Liver (tissue), 9 donors: Measurements from ENCODE around the gene EPHB6. TPM values are rescaled to one million over a fixed set of nuclear protein-coding genes. Genes with fewer than 3 reads are reported as not detected.

ENCODE experiments used
- DNase-seq: peaks from one replicate; pipeline ENCODE4 v3.0.0-alpha.2; 2017; ENCODE audit warnings: low spot score
- H3K27ac ChIP-seq, 2 donors: one replicate each; pipeline ENCODE4 v1.7.0; 2013; ENCODE audit warnings: inconsistent platforms in 2 of 2, low read length in 2 of 2, control low read depth in 1 of 2, low read depth in 1 of 2, mild to moderate bottlenecking in 1 of 2
- H3K27me3 ChIP-seq, 4 donors: one replicate each; pipeline versions ENCODE4 v1.6.1 to v1.7.0; 2013; ENCODE audit warnings: low read length in 3 of 4, inconsistent platforms in 1 of 4, mild to moderate bottlenecking in 1 of 4, moderate library complexity in 1 of 4; ENCODE audit not compliant: control insufficient read depth in 4 of 4, insufficient read depth in 4 of 4
- H3K36me3 ChIP-seq, 4 donors: one replicate each; pipeline versions ENCODE4 v1.6.1 to v1.7.0; 2013; ENCODE audit warnings: low read length in 3 of 4, mild to moderate bottlenecking in 3 of 4, low read depth in 1 of 4, moderate library complexity in 1 of 4; ENCODE audit not compliant: control insufficient read depth in 4 of 4, insufficient read depth in 3 of 4
- H3K4me1 ChIP-seq, 4 donors: one replicate each; pipeline versions ENCODE4 v1.6.1 to v1.7.0; 2013; ENCODE audit warnings: low read length in 3 of 4, mild to moderate bottlenecking in 3 of 4, moderate library complexity in 1 of 4; ENCODE audit not compliant: control insufficient read depth in 4 of 4, insufficient read depth in 4 of 4
- H3K4me3 ChIP-seq, 3 donors: one replicate each; pipeline versions ENCODE4 v1.6.1 to v1.7.0; 2013; ENCODE audit warnings: low read length in 3 of 3, control low read depth in 1 of 3, low read depth in 1 of 3, mild to moderate bottlenecking in 1 of 3
- H3K9ac ChIP-seq, 2 donors: one replicate each; pipeline ENCODE4 v1.7.0; 2013; ENCODE audit warnings: low read length in 2 of 2, mild to moderate bottlenecking in 2 of 2, moderate library complexity in 2 of 2, control low read depth in 1 of 2, low read depth in 1 of 2
- H3K9me3 ChIP-seq, 4 donors: one replicate each; pipeline versions ENCODE4 v1.6.1 to v1.7.0; 2013; ENCODE audit warnings: low read length in 3 of 4; ENCODE audit not compliant: control insufficient read depth in 4 of 4
- CTCF ChIP-seq: fragments of 150-350 bp; IDR thresholded peaks from 2 replicates; pipeline ENCODE4 v1.5.1; 2017; ENCODE audit warnings: improper control_type of control experiment, low read depth, low read length; ENCODE audit not compliant: missing input control
- EGR1 ChIP-seq, 2 donors: IDR thresholded peaks; 2 replicates each; pipeline ENCODE4 v1.6.1; 2016 to 2018; ENCODE audit warnings: antibody characterized with exemption in 2 of 2, low read depth in 2 of 2
- FOXA1 ChIP-seq: IDR thresholded peaks from 2 replicates; pipeline ENCODE4 v1.6.1; 2016; ENCODE audit warnings: antibody characterized with exemption
- NR2F2 ChIP-seq: IDR thresholded peaks from 2 replicates; pipeline ENCODE4 v1.6.1; 2016; ENCODE audit warnings: antibody characterized with exemption
- SP1 ChIP-seq: IDR thresholded peaks from 2 replicates; pipeline ENCODE4 v1.6.1; 2018; ENCODE audit warnings: antibody characterized with exemption, mild to moderate bottlenecking
- TAF1 ChIP-seq: conservative IDR thresholded peaks from 2 replicates; pipeline ENCODE4 v1.6.1; 2016; ENCODE audit warnings: antibody characterized with exemption, mild to moderate bottlenecking
- ZBTB33 ChIP-seq: IDR thresholded peaks from 2 replicates; pipeline ENCODE4 v1.6.1; 2016; ENCODE audit warnings: antibody characterized with exemption
- WGBS: extraction: QIAGEN DNeasy Blood & Tissue Kit; methylation state at CpG from one replicate; pipeline ENCODE4 v1.1.7; 2013; 5-methylcytosine and 5-hydroxymethylcytosine counted together
- polyA plus RNA-seq, 2 donors: library from polyadenylated mRNA; stranded (reverse) in 1 of 2; unstranded in 1 of 2; fragments of 200-250 nt in 1 of 2; fragments of >200 nt in 1 of 2; fragmentation: Nextera tagmentation in 1 of 2; extraction: Ambion mirVana in 1 of 2; gene quantifications; one replicate each; pipeline versions ENCODE4 v1.2.1 to v1.2.3, GENCODE V29; 2013 to 2015
- total RNA-seq, 2 donors: library from RNA; depleted of rRNA; stranded (reverse); fragments of >200 nt; gene quantifications; one replicate each; pipeline ENCODE4 v1.2.3, GENCODE V29; 2014
- TF ChIP-seq, protein P1 (sequence below): IDR thresholded peaks from 2 replicates; pipeline ENCODE4 v1.6.1; 2016; ENCODE audit warnings: antibody characterized with exemption
- donor health status: healthy.
- donor health status: healthy.
- donor health status: healthy.
- donor health status: healthy.
- donor health status: healthy.

Gene EPHB6
- total and polyA plus RNA-seq, 4 donors = 1.2 to 4.3 (median 2.0) TPM

DNA sequence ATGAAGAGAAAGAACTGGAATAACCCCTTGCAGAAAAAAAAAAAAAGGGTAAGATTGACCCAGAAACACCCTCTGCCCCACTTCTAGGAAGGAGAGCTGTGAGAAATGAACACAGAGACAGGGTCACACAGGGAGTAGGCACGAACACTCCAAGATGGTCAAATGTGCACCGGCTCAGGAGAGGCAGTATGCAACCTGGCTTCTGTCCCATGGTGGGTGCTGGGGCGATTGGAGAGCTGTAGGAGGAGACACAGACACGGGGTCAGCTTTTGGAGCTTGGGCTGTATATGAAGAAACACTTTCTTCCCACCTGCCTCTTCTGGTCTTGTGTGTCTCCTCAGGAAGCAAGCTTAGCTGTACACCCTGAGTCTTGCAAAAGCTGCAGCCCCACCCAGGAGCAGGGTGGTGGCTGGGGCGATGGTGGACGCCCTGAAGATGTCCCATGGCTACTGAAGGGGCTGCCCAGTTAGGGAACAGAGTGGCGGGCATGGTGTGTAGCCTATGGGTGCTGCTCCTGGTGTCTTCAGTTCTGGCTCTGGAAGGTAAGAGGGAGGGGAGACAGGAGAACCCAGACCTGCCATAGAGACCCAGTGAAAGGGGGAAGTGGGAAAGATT is 8.0 kb downstream of the EPHB6 start:
- no peak overlapping the region for H3K4me3 ChIP-seq
- TF ChIP-seq TAF1 (no peak), SP1 (no peak), ZBTB33 (no peak), NR2F2 (no peak), CTCF (no peak)
- TF ChIP-seq, protein P1, sequence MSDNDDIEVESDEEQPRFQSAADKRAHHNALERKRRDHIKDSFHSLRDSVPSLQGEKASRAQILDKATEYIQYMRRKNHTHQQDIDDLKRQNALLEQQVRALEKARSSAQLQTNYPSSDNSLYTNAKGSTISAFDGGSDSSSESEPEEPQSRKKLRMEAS = no peak
- H3K4me1 ChIP-seq = no peaks in the 10 kb centered on the region
- H3K9ac ChIP-seq = no peak overlapping the region
- H3K9me3 ChIP-seq = no peaks in the 10 kb centered on the region
- WGBS = 87% methylated on average over 7 of the region's 7 CpGs
- H3K27ac ChIP-seq = no peak overlapping the region
- no peak for DNase-seq
- peaks cover 0 to 2% (median 0%) of the 10 kb centered on the region in 4 donors for H3K36me3 ChIP-seq
- H3K27me3 ChIP-seq = no peaks in the 10 kb centered on the region

- H3K4me3 ChIP-seq = no peak overlapping the region
- H3K27me3 ChIP-seq = no peaks in the 10 kb centered on the region
- no peak overlapping the region for H3K27ac ChIP-seq
- WGBS = 92% methylated on average over 37 of the region's 37 CpGs
- H3K4me1 ChIP-seq = no peaks in the 10 kb centered on the region
- TF ChIP-seq FOXA1 = no peak
- TF ChIP-seq CTCF = no peak
- TF ChIP-seq EGR1 (IDR thresholded peaks at IDR 0.05; ENCODE audit: low read depth in 2 of 2) = no peak
- DNase-seq = peak; percentile 29
- peaks cover 0 to 2% (median 0%) of the 10 kb centered on the region in 4 donors for H3K36me3 ChIP-seq
- H3K9me3 ChIP-seq = no peaks in the 10 kb centered on the region
- H3K9ac ChIP-seq = no peak overlapping the region
Measured at GRCh38 chr7:142863891-142864685, 9.2 kb downstream of the EPHB6 start.
